ENCODE results near the gene KRTAP3-1.
"Not testable (repeated sequence)": the region's sequence is repeated elsewhere in the genome, so short reads cannot be mapped to it uniquely, and the experiment has no call there.

Gene KRTAP3-1

DNA sequence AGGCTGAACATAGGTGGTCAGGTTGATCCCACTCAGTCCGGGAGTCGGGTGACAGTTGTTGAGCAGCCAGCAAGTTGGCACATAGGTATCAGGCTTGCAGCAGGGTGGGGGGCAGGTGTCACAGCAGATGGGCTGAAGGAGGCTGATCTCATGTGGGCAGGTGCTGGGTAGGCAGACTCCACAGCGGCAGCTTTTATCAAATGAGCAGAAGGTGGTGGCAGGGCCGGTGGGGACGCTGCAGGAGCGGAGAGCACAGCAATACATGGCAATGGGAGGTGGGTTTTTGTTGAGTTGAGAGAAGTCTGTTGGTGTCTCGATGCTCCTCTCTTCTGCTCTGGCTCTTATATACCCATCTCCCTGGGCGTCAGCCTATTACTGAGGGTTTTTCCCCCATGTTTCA lies at the start of gene KRTAP3-1:
KRTAP3-1 (minus strand) TSS at position 318 of the 400 bp plus-strand sequence; CDS start at position 264, 54 bp downstream.
- TF ChIP-seq ARNT (IDR thresholded peaks at IDR 0.05) = no peak
- TF ChIP-seq NFRKB (IDR thresholded peaks at IDR 0.05) = no peak
- TF ChIP-seq, protein P1, sequence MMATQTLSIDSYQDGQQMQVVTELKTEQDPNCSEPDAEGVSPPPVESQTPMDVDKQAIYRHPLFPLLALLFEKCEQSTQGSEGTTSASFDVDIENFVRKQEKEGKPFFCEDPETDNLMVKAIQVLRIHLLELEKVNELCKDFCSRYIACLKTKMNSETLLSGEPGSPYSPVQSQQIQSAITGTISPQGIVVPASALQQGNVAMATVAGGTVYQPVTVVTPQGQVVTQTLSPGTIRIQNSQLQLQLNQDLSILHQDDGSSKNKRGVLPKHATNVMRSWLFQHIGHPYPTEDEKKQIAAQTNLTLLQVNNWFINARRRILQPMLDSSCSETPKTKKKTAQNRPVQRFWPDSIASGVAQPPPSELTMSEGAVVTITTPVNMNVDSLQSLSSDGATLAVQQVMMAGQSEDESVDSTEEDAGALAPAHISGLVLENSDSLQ (IDR thresholded peaks at IDR 0.05) = no peak
- no peak for TF ChIP-seq FOXA1 (IDR thresholded peaks at IDR 0.05)
- no peak for TF ChIP-seq ZNF384 (IDR thresholded peaks at IDR 0.05)
- no peak for TF ChIP-seq FOXK2 (IDR thresholded peaks at IDR 0.05)
- TF ChIP-seq ELF4 (IDR thresholded peaks at IDR 0.05) = no peak
- TF ChIP-seq BHLHE40 (IDR thresholded peaks at IDR 0.05; ENCODE audit: borderline replicate concordance) = no peak
- TF ChIP-seq SP1 (IDR thresholded peaks at IDR 0.05) = no peak
- TF ChIP-seq CTBP1 (IDR thresholded peaks at IDR 0.05; ENCODE audit: borderline replicate concordance) = no peak
- TF ChIP-seq HDGF (IDR thresholded peaks at IDR 0.05; ENCODE audit: borderline replicate concordance) = no peak
- TF ChIP-seq SUZ12 (IDR thresholded peaks at IDR 0.05) = no peak
- ChIA-PET POLR2A (no interaction called here), CTCF (no interaction called here)
- DNase-seq (ENCODE audit: extremely low spot score) = no peak

DNA sequence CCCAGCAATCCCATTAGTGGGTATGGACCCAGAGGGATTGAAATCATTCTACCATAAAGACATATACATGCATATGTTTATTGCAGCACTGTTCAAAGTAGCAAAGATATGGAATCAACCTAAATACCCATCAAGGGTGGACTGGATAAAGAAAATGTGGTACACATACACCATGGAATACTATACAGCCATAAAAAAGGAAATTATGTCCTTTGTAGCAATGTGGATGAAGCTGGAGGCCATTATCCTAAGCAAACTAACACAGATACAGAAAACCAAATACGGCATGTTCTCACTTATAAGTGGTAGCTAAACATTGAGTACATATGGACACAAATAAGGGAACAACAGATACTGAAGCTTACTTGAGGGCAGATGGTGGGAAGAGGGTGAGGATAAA lies 48.6 kb upstream of the KRTAP3-1 start:
- no peak for TF ChIP-seq FOXK2 (IDR thresholded peaks at IDR 0.05)
- TF ChIP-seq LEF1 (IDR thresholded peaks at IDR 0.05; ENCODE audit: borderline replicate concordance) = no peak
- no peak for TF ChIP-seq FOXM1 (IDR thresholded peaks at IDR 0.05; ENCODE audit: borderline replicate concordance)
- no peak for TF ChIP-seq FOXA1 (IDR thresholded peaks at IDR 0.05)
- no peak for DNase-seq (ENCODE audit: extremely low spot score)
- ChIA-PET CTCF (no interaction called here), POLR2A (no interaction called here)

DNA sequence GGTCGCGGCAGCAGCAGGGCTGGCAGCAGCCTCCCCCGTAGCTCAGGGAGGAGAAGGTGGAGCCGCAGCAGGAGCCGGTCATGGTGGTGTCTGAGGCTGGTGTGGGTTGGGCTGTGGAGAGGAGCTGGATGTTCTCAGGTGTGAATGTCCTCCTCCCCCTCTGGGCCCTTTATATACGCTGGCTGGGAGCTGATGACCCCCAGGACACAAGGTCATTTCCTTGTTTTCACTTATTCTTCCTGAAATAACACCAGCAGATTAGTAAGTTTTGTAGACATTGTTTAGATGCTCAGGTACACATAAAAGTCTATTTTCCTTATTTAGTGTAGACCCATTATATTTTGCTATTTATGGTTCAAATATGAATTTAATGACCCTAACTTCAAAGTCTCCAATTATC lies 46.2 kb upstream of the KRTAP3-1 start, which contains the start of gene KRTAP2-2:
KRTAP2-2 (minus strand) TSS at position 101 of the 400 bp plus-strand sequence; CDS start at position 82, 19 bp downstream.
- CTCF ChIA-PET; DNase-seq (ENCODE audit: extremely low spot score): not testable (repeated sequence)

DNA sequence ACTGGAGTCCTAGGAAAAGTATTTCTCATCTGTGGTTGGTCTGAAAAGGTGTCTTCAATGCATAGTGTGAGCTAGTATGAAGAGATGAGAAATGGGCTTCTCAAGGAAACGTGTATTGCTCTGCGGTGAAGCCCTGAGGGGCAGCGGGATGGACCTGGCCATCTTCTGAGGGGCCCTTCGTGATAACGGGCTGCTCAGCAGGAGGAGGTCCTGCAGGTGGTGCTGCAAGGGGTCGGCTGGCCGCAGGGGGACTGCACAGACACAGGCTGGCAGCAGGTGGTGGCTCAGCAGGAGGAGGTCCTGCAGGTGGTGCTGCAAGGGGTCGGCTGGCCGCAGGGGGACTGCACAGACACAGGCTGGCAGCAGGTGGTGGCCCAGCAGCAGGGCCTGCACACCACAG lies 45.6 kb upstream of the KRTAP3-1 start:
- DNase-seq (ENCODE audit: extremely low spot score); CTCF ChIA-PET; POLR2A ChIA-PET: not testable (repeated sequence)

More for the DNA sequence above, 46.2 kb upstream of the KRTAP3-1 start, which contains the start of gene KRTAP2-2:
- POLR2A ChIA-PET = not testable (repeated sequence)

DNA sequence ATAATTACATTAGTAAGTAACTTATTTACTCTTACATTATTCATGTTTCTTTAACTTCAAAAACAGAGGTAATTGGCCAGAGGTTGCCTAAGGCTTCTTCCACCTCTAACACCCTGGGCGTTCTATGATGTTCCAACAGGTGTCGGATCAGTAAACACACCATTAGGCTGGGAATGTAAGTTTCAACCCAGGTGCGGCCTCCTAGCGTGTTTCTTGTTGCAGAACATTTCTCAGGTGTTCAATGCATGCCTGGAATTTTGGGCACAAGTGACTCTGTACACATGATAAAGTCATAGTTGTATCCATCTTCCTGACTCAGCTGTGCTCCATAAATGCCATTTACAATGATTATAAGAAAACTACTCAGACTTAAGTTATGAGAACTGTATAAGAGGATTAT lies 45.1 kb upstream of the KRTAP3-1 start:
- POLR2A ChIA-PET = no interaction called here
- CTCF ChIA-PET = no interaction called here
- TF ChIP-seq L3MBTL2 (conservative IDR thresholded peaks at IDR 0.05) = no peak
- no peak for TF ChIP-seq NFRKB (IDR thresholded peaks at IDR 0.05)
- TF ChIP-seq, protein P1 (IDR thresholded peaks at IDR 0.05) = no peak
- no peak for TF ChIP-seq LEF1 (IDR thresholded peaks at IDR 0.05; ENCODE audit: borderline replicate concordance)
- TF ChIP-seq SUZ12 (IDR thresholded peaks at IDR 0.05) = no peak
- TF ChIP-seq ARNT (IDR thresholded peaks at IDR 0.05) = no peak
- TF ChIP-seq ELF4 (IDR thresholded peaks at IDR 0.05) = no peak
- no peak for TF ChIP-seq FOXA1 (IDR thresholded peaks at IDR 0.05)
- TF ChIP-seq TARDBP (IDR thresholded peaks at IDR 0.05) = no peak
- no peak for TF ChIP-seq FOXK2 (IDR thresholded peaks at IDR 0.05)
- no peak for DNase-seq (ENCODE audit: extremely low spot score)

DNA sequence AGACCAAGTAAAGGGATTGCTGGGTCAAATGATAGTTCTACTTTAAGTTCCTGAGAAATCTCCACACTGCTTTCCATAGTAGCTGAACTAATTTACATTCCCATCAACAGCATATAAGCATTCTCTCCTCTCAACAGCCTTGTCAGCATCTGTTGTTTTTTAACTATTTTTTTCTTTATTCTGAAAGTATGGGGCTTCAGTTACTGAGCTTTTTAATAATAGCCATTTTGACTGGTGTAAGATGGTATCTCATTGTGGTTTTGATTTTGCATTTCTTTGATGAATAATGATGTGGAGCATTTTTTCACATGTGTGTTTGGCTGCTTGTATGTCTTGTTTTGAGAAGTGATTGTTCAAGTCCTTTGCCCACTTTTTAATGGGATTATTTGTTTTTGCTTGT lies 43.6 kb upstream of the KRTAP3-1 start:
- ChIA-PET CTCF (no interaction called here), POLR2A (no interaction called here)

DNA sequence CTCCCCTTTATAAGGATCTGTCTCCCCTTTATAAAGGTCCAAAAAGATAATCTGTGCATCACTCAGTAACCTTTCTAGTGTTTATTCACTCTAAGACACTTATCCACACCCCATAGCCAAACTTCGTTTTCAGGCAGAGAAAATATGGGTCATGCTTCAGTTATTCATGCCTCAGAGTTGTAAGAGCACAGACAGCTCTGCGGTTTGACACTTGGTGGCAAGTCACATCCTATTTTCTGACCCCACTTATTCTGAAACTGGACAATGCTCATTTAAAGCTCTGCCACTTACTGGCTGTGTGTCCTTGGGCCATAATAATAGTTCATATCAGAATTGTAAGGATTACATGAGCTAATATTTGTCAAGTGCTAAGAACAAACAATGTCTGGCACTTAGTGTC lies 40.2 kb upstream of the KRTAP3-1 start:
- TF ChIP-seq LEF1 (IDR thresholded peaks at IDR 0.05; ENCODE audit: borderline replicate concordance) = no peak
- no peak for TF ChIP-seq FOXA1 (IDR thresholded peaks at IDR 0.05)
- TF ChIP-seq SP1 (IDR thresholded peaks at IDR 0.05) = no peak
- no peak for TF ChIP-seq BHLHE40 (IDR thresholded peaks at IDR 0.05; ENCODE audit: borderline replicate concordance)
- no peak for TF ChIP-seq ELF4 (IDR thresholded peaks at IDR 0.05)
- no peak for TF ChIP-seq CTBP1 (IDR thresholded peaks at IDR 0.05; ENCODE audit: borderline replicate concordance)
- TF ChIP-seq HDGF (IDR thresholded peaks at IDR 0.05; ENCODE audit: borderline replicate concordance) = no peak
- TF ChIP-seq FOXK2 (IDR thresholded peaks at IDR 0.05) = no peak
- ChIA-PET POLR2A (no interaction called here), CTCF (no interaction called here)
- DNase-seq (ENCODE audit: extremely low spot score) = no peak

More for the DNA sequence above, 43.6 kb upstream of the KRTAP3-1 start:
- no peak for DNase-seq (ENCODE audit: extremely low spot score)
- TF ChIP-seq, protein P1 (IDR thresholded peaks at IDR 0.05) = no peak
- no peak for TF ChIP-seq ZNF384 (IDR thresholded peaks at IDR 0.05)
- no peak for TF ChIP-seq FOXM1 (IDR thresholded peaks at IDR 0.05; ENCODE audit: borderline replicate concordance)
- no peak for TF ChIP-seq BHLHE40 (IDR thresholded peaks at IDR 0.05; ENCODE audit: borderline replicate concordance)
- TF ChIP-seq L3MBTL2 (conservative IDR thresholded peaks at IDR 0.05) = no peak
- TF ChIP-seq HDGF (IDR thresholded peaks at IDR 0.05; ENCODE audit: borderline replicate concordance) = no peak

DNA sequence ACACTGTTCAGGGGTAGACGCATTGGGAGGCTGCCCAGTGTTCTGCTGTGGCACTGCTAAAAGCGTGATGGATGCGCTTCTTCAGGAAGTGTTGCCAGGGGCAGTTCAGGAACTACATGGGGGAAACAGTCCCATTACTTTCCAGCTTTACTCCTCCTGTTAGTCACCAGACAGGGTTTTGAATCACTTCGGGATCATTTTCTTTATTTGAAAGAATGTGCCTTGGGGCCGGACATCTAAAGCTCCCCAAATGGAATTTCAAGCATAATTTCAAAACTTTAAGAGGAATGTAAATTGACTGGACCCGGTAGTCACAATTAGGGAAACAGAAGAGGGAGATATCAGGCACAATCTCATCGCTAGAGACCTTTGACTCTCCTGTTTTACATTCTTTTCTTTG lies 39.5 kb upstream of the KRTAP3-1 start:
- ChIA-PET CTCF (no interaction called here), POLR2A (no interaction called here)
- TF ChIP-seq SP1 (IDR thresholded peaks at IDR 0.05) (no peak), HDGF (IDR thresholded peaks at IDR 0.05; ENCODE audit: borderline replicate concordance) (no peak), L3MBTL2 (conservative IDR thresholded peaks at IDR 0.05) (no peak), ELF4 (IDR thresholded peaks at IDR 0.05) (no peak), BHLHE40 (IDR thresholded peaks at IDR 0.05; ENCODE audit: borderline replicate concordance) (no peak), NFRKB (IDR thresholded peaks at IDR 0.05) (no peak), SUZ12 (IDR thresholded peaks at IDR 0.05) (no peak), FOXM1 (IDR thresholded peaks at IDR 0.05; ENCODE audit: borderline replicate concordance) (no peak), ARNT (IDR thresholded peaks at IDR 0.05) (no peak), LEF1 (IDR thresholded peaks at IDR 0.05; ENCODE audit: borderline replicate concordance) (no peak), FOXA1 (IDR thresholded peaks at IDR 0.05) (no peak), ZNF384 (IDR thresholded peaks at IDR 0.05) (no peak), CTBP1 (IDR thresholded peaks at IDR 0.05; ENCODE audit: borderline replicate concordance) (no peak)
- TF ChIP-seq, protein P1 (IDR thresholded peaks at IDR 0.05) = no peak
- no peak for DNase-seq (ENCODE audit: extremely low spot score)

DNA sequence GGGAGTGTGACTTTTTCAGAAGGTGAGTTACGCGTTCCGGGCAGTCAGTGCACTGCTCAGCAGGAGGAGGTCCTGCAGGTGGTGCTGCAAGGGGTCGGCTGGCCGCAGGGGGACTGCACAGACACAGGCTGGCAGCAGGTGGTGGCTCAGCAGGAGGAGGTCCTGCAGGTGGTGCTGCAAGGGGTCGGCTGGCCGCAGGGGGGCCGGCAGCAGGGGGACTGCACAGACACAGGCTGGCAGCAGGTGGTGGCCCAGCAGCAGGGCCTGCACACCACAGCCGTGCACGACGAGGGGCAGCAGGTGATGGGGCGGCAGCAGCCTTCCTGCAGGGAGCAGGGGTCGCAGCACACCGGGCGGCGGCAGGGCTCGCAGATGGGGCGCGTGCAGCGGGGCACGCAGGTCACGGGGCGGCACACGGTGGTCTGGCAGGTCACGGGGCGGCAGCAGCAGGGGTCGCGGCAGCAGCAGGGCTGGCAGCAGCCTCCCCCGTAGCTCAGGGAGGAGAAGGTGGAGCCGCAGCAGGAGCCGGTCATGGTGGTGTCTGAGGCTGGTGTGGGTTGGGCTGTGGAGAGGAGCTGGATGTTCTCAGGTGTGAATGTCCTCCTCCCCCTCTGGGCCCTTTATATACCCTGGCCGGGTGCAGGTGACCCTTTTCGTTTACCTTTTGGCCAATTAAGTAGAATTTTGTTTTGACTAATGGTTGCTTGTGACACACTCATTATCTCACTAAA lies 38.0 kb upstream of the KRTAP3-1 start, which contains the start of gene KRTAP2-1:
KRTAP2-1 (minus strand) TSS at position 582 of the 731 bp plus-strand sequence; CDS start at position 533, 49 bp downstream.
- POLR2A ChIA-PET; DNase-seq (ENCODE audit: extremely low spot score); CTCF ChIA-PET: not testable (repeated sequence)
